ENCODE data around the gene HUWE1.

- TF ChIP-seq POLR2AphosphoS5 (IDR thresholded peaks at IDR 0.05; ENCODE audit: low read depth, low read length) (no peak), POLR2A (IDR thresholded peaks at IDR 0.05; ENCODE audit: low read depth, low read length) (no peak)
Observed at GRCh38 chrX:53717205-53717604, 30.7 kb upstream of the HUWE1 start.

Data from GM12892 (cell line).